ENCODE measurements around the gene GRN.
"Not testable (repeated sequence)": the region's sequence is repeated elsewhere in the genome, so short reads cannot be mapped to it uniquely, and the experiment has no call there.

GRN gene

GRCh38 chr17:44360826-44361225, 15.7 kb downstream of the GRN start:
- no peak for DNase-seq (ENCODE audit: low read depth in 2 of 2)

- DNase-seq (ENCODE audit: low read depth in 2 of 2), result no peak
These were observed 16.5 kb downstream of the GRN start for GRCh38 chr17:44361292-44362260.

GRCh38 chr17:44362459-44362948, 17.4 kb downstream of the GRN start:
- no peak for DNase-seq (ENCODE audit: low read depth in 2 of 2)

GRCh38 chr17:44362949-44363612, 18.0 kb downstream of the GRN start:
- no peak for DNase-seq (ENCODE audit: low read depth in 2 of 2)

- peak in 1 of 2 donors; percentile 58 for DNase-seq (ENCODE audit: low read depth in 2 of 2)
These were observed 18.6 kb downstream of the GRN start, which contains the start of gene FAM171A2 for GRCh38 chr17:44363613-44364159. Gene FAM171A2 (minus strand): TSS chr17:44363853. CDS start chr17:44363714, 139 bp downstream.

- DNase-seq (ENCODE audit: low read depth in 2 of 2), result not testable (repeated sequence)
These were observed 19.9 kb downstream of the GRN start for GRCh38 chr17:44365051-44365450.

- no peak for DNase-seq (ENCODE audit: low read depth in 2 of 2)
These were observed 22.3 kb downstream of the GRN start for GRCh38 chr17:44367231-44367979.

GRCh38 chr17:44368391-44369243, 23.5 kb downstream of the GRN start:
- not testable (repeated sequence) for DNase-seq (ENCODE audit: low read depth in 2 of 2)

- not testable (repeated sequence) for DNase-seq (ENCODE audit: low read depth in 2 of 2)
These were observed 24.4 kb downstream of the GRN start for GRCh38 chr17:44369414-44370023.

- DNase-seq (ENCODE audit: low read depth in 2 of 2), result no peak
These were observed 26.9 kb downstream of the GRN start for GRCh38 chr17:44372036-44372435.

- no peak for DNase-seq (ENCODE audit: low read depth in 2 of 2)
These were observed 29.4 kb downstream of the GRN start for GRCh38 chr17:44374306-44375195.

- DNase-seq (ENCODE audit: low read depth in 2 of 2), result no peak
These were observed 30.3 kb downstream of the GRN start for GRCh38 chr17:44375196-44376017.

- DNase-seq (ENCODE audit: low read depth in 2 of 2), result no peak
These were observed 31.0 kb downstream of the GRN start for GRCh38 chr17:44376124-44376523.

- no peak for DNase-seq (ENCODE audit: low read depth in 2 of 2)
These were observed 31.7 kb downstream of the GRN start for GRCh38 chr17:44376779-44377178.

- no peak for DNase-seq (ENCODE audit: low read depth in 2 of 2)
These were observed 33.1 kb downstream of the GRN start for GRCh38 chr17:44378171-44378705.

- DNase-seq (ENCODE audit: low read depth in 2 of 2), result no peak
These were observed 34.8 kb downstream of the GRN start for GRCh38 chr17:44379887-44380286.

- DNase-seq (ENCODE audit: low read depth in 2 of 2), result no peak
These were observed 35.7 kb downstream of the GRN start for GRCh38 chr17:44380767-44381166.

- DNase-seq (ENCODE audit: low read depth in 2 of 2), result no peak
These were observed 36.8 kb downstream of the GRN start for GRCh38 chr17:44381810-44382305.
